Erythroblast (primary cell): ENCODE results near the gene ASTL.
A peak's percentile ranks its signal among the peaks of the same experiment; 100 is the strongest.
"Not testable (repeated sequence)": the region's sequence is repeated elsewhere in the genome, so short reads cannot be mapped to it uniquely, and the experiment has no call there.

ENCODE experiments used
- DNase-seq, 2 experiments: peaks; one replicate each; lab custom pipeline; 2025; lab: John Stamatoyannopoulos, UW
- GATA1 ChIP-seq: IDR thresholded peaks from 2 replicates; pipeline ENCODE4 v1.6.1; 2011; ENCODE audit warnings: low read depth, mild to moderate bottlenecking, control low read depth, low read length, moderate library complexity
- POLR2A ChIP-seq: IDR thresholded peaks from 2 replicates; pipeline ENCODE4 v1.6.1; 2011; ENCODE audit warnings: mild to moderate bottlenecking, low read length

Gene ASTL

GRCh38 chr2:96146881-96147592, 8.7 kb upstream of the ASTL start:
- TF ChIP-seq GATA1 (no peak), POLR2A (no peak)
- peak; percentile 40 to 46 for DNase-seq

GRCh38 chr2:96146153-96146880, 8.0 kb upstream of the ASTL start:
- DNase-seq, result peak; percentile 36 to 41
- no peak for TF ChIP-seq POLR2A
- no peak for TF ChIP-seq GATA1

GRCh38 chr2:96145848-96146152, 7.5 kb upstream of the ASTL start:
- no peak for TF ChIP-seq POLR2A
- no peak for TF ChIP-seq GATA1
- DNase-seq, result no peak

GRCh38 chr2:96145036-96145847, 6.9 kb upstream of the ASTL start, which contains the start of gene DUSP2:
DUSP2 (minus strand) TSS chr2:96145440; CDS start chr2:96145354, 86 bp downstream.
- peak; percentile 83 to 85 for DNase-seq
- TF ChIP-seq GATA1, result no peak
- peak; percentile 86 for TF ChIP-seq POLR2A

- peak; percentile 44 to 49 for DNase-seq
- TF ChIP-seq GATA1 (no peak), POLR2A (no peak)
These were observed 6.3 kb upstream of the ASTL start for GRCh38 chr2:96144481-96145035.

GRCh38 chr2:96143848-96144480, 5.7 kb upstream of the ASTL start:
- DNase-seq, result peak; percentile 34
- TF ChIP-seq POLR2A (no peak), GATA1 (no peak)

- no peak for TF ChIP-seq POLR2A
- no peak for TF ChIP-seq GATA1
- DNase-seq, result no peak
These were observed 5.0 kb upstream of the ASTL start for GRCh38 chr2:96143231-96143847.

GRCh38 chr2:96142217-96143113, 4.2 kb upstream of the ASTL start:
- DNase-seq, result no peak
- TF ChIP-seq GATA1, result no peak
- TF ChIP-seq POLR2A, result peak; percentile 53

GRCh38 chr2:96141624-96141967, 3.3 kb upstream of the ASTL start:
- not testable (repeated sequence) for DNase-seq

GRCh38 chr2:96140941-96141623, 2.8 kb upstream of the ASTL start:
- DNase-seq, result no peak
- TF ChIP-seq GATA1 (no peak), POLR2A (no peak)

- TF ChIP-seq GATA1 (no peak), POLR2A (no peak)
- no peak for DNase-seq
These were observed 968 bp upstream of the ASTL start for GRCh38 chr2:96139181-96139758.
